ENCODE results near the gene AP1S1.

AP1S1 gene

GRCh38 chr7:101205901-101206664 is 51.8 kb downstream of the AP1S1 start:
- H3K9me3 ChIP-seq (ENCODE audit: severe bottlenecking), result no peaks in the 10 kb centered on the region
- no peak for DNase-seq
- TF ChIP-seq CTCF (IDR thresholded peaks at IDR 0.05; ENCODE audit: low read depth, low read length), result no peak
- no peak overlapping the region for H3K27ac ChIP-seq
- H3K27me3 ChIP-seq (ENCODE audit: insufficient read depth, low read depth, severe bottlenecking), result peaks cover 10% of the 10 kb centered on the region
- peaks cover 30% of the 10 kb centered on the region for H3K36me3 ChIP-seq
- H3K4me3 ChIP-seq (ENCODE audit: low read depth, low read length), result no peak overlapping the region

- no peak for DNase-seq
- Histone ChIP-seq H3K27me3 (ENCODE audit: insufficient read depth, low read depth, severe bottlenecking) (peaks cover 9% of the 10 kb centered on the region), H3K9me3 (ENCODE audit: severe bottlenecking) (no peaks in the 10 kb centered on the region), H3K36me3 (peaks cover 36% of the 10 kb centered on the region), H3K4me3 (ENCODE audit: low read depth, low read length) (no peak overlapping the region), H3K27ac (no peak overlapping the region)
- no peak for TF ChIP-seq CTCF (IDR thresholded peaks at IDR 0.05; ENCODE audit: low read depth, low read length)
Observed at GRCh38 chr7:101206665-101207042, 52.4 kb downstream of the AP1S1 start.

- Histone ChIP-seq H3K36me3 (peaks cover 40% of the 10 kb centered on the region), H3K27ac (no peak overlapping the region), H3K4me3 (ENCODE audit: low read depth, low read length) (no peak overlapping the region), H3K27me3 (ENCODE audit: insufficient read depth, low read depth, severe bottlenecking) (peaks cover under 1% of the 10 kb centered on the region), H3K9me3 (ENCODE audit: severe bottlenecking) (no peaks in the 10 kb centered on the region)
- no peak for DNase-seq
- no peak for TF ChIP-seq CTCF (IDR thresholded peaks at IDR 0.05; ENCODE audit: low read depth, low read length)
Observed at GRCh38 chr7:101207459-101207858, 53.2 kb downstream of the AP1S1 start.

GRCh38 chr7:101208794-101209193 is 54.5 kb downstream of the AP1S1 start:
- Histone ChIP-seq H3K4me3 (ENCODE audit: low read depth, low read length) (no peak overlapping the region), H3K36me3 (peaks cover 40% of the 10 kb centered on the region), H3K27me3 (ENCODE audit: insufficient read depth, low read depth, severe bottlenecking) (no peaks in the 10 kb centered on the region), H3K9me3 (ENCODE audit: severe bottlenecking) (no peaks in the 10 kb centered on the region), H3K27ac (no peak overlapping the region)
- no peak for DNase-seq
- TF ChIP-seq CTCF (IDR thresholded peaks at IDR 0.05; ENCODE audit: low read depth, low read length), result no peak

GRCh38 chr7:101210143-101210542 is 55.9 kb downstream of the AP1S1 start:
- Histone ChIP-seq H3K9me3 (ENCODE audit: severe bottlenecking) (no peaks in the 10 kb centered on the region), H3K4me3 (ENCODE audit: low read depth, low read length) (no peak overlapping the region), H3K27ac (no peak overlapping the region), H3K36me3 (peaks cover 50% of the 10 kb centered on the region), H3K27me3 (ENCODE audit: insufficient read depth, low read depth, severe bottlenecking) (no peaks in the 10 kb centered on the region)
- no peak for DNase-seq
- TF ChIP-seq CTCF (IDR thresholded peaks at IDR 0.05; ENCODE audit: low read depth, low read length), result no peak
